Glutamatergic neuron (in vitro differentiated cells): ENCODE data around the gene PUDP. TPM values are rescaled to one million over a fixed set of nuclear protein-coding genes. Genes with fewer than 3 reads are reported as not detected.
"Not testable (repeated sequence)": the region's sequence is repeated elsewhere in the genome, so short reads cannot be mapped to it uniquely, and the experiment has no call there.

Experiments
- DNase-seq: peaks from one replicate; pipeline ENCODE4 v3.0.0; 2022
- H3K27ac Mint-ChIP-seq: one replicate; pipeline ENCODE4 v1.8.0; 2020; ENCODE audit warnings: mild to moderate bottlenecking, mixed read lengths, inconsistent platforms; ENCODE audit not compliant: unreplicated experiment
- H3K27me3 Mint-ChIP-seq: one replicate; pipeline ENCODE4 v1.8.0; 2020; ENCODE audit warnings: mild to moderate bottlenecking, moderate library complexity, mixed read lengths, inconsistent platforms; ENCODE audit not compliant: unreplicated experiment
- H3K36me3 Mint-ChIP-seq: one replicate; pipeline ENCODE4 v1.8.0; 2020; ENCODE audit warnings: mild to moderate bottlenecking, mixed read lengths, inconsistent platforms; ENCODE audit not compliant: unreplicated experiment
- H3K4me1 Mint-ChIP-seq: one replicate; pipeline ENCODE4 v1.8.0; 2020; ENCODE audit warnings: mild to moderate bottlenecking, low read depth, mixed read lengths, inconsistent platforms; ENCODE audit not compliant: unreplicated experiment
- H3K4me3 Mint-ChIP-seq: one replicate; pipeline ENCODE4 v1.8.0; 2020; ENCODE audit warnings: mild to moderate bottlenecking, mixed read lengths, inconsistent platforms; ENCODE audit not compliant: unreplicated experiment
- H3K9me3 Mint-ChIP-seq: one replicate; pipeline ENCODE4 v1.8.0; 2020; ENCODE audit warnings: mild to moderate bottlenecking, moderate library complexity, mixed read lengths, inconsistent platforms; ENCODE audit not compliant: unreplicated experiment
- CTCF ChIP-seq: fragments of 200-600 bp; sonication (generic); IDR thresholded peaks from one replicate; pipeline ENCODE4 v1.5.0; 2021; ENCODE audit not compliant: partially characterized antibody, unreplicated experiment
- total RNA-seq: library from RNA; stranded (reverse); fragmentation: NEBNext Ultra II Directional; extraction: Animal tissue kit (Norgen Biotek cat#: 25700); gene quantifications from one replicate; pipeline ENCODE4 v1.2.1, GENCODE V29; 2021; ENCODE audit not compliant: unreplicated experiment

PUDP gene
- total RNA-seq, 1 donor from 2014 or later, result 22.7 TPM

GRCh38 chrX:7050271-7050670 is 97.7 kb downstream of the PUDP start:
- no peaks in the 10 kb centered on the region for H3K27me3 Mint-ChIP-seq
- TF ChIP-seq CTCF, result no peak
- H3K9me3 Mint-ChIP-seq, result no peaks in the 10 kb centered on the region
- H3K27ac Mint-ChIP-seq, result peak overlapping the region; percentile 85
- no peak overlapping the region for H3K4me3 Mint-ChIP-seq
- peak; percentile 13 for DNase-seq
- H3K36me3 Mint-ChIP-seq, result no peaks in the 10 kb centered on the region
- no peaks in the 10 kb centered on the region for H3K4me1 Mint-ChIP-seq

GRCh38 chrX:7047951-7048350 is 100.0 kb downstream of the PUDP start:
- Mint-ChIP-seq H3K4me3 (no peak overlapping the region), H3K4me1 (no peaks in the 10 kb centered on the region), H3K9me3 (no peaks in the 10 kb centered on the region), H3K36me3 (peaks cover 3% of the 10 kb centered on the region), H3K27me3 (peaks cover 2% of the 10 kb centered on the region), H3K27ac (no peak overlapping the region)
- no peak for DNase-seq
- TF ChIP-seq CTCF, result no peak

GRCh38 chrX:7045238-7045955 is 102.6 kb downstream of the PUDP start:
- no peak for TF ChIP-seq CTCF
- Mint-ChIP-seq H3K27me3 (peaks cover 2% of the 10 kb centered on the region), H3K27ac (no peak overlapping the region), H3K36me3 (peaks cover 3% of the 10 kb centered on the region), H3K9me3 (no peaks in the 10 kb centered on the region), H3K4me3 (no peak overlapping the region), H3K4me1 (no peaks in the 10 kb centered on the region)
- no peak for DNase-seq

GRCh38 chrX:7043796-7044433 is 104.0 kb downstream of the PUDP start:
- H3K36me3 Mint-ChIP-seq, DNase-seq, H3K9me3 Mint-ChIP-seq, H3K4me3 Mint-ChIP-seq, H3K4me1 Mint-ChIP-seq, H3K27me3 Mint-ChIP-seq, H3K27ac Mint-ChIP-seq: not testable (repeated sequence)

- H3K4me1 Mint-ChIP-seq, result no peaks in the 10 kb centered on the region
- no peak for DNase-seq
- TF ChIP-seq CTCF, result no peak
- H3K9me3 Mint-ChIP-seq, result no peaks in the 10 kb centered on the region
- no peak overlapping the region for H3K27ac Mint-ChIP-seq
- no peaks in the 10 kb centered on the region for H3K36me3 Mint-ChIP-seq
- H3K4me3 Mint-ChIP-seq, result no peak overlapping the region
- H3K27me3 Mint-ChIP-seq, result peaks cover 2% of the 10 kb centered on the region
Observed at GRCh38 chrX:7028246-7028645, 119.7 kb downstream of the PUDP start.
